Epithelial cell of prostate (primary cell): Measurements from ENCODE around the gene XRN1.
A peak's percentile ranks its signal among the peaks of the same experiment; 100 is the strongest.
"Not testable (repeated sequence)": the region's sequence is repeated elsewhere in the genome, so short reads cannot be mapped to it uniquely, and the experiment has no call there.

Experiments used
- DNase-seq: peaks from one replicate; pipeline ENCODE4 v3.0.0-alpha.2; 2011; ENCODE audit warnings: low read depth, low spot score
- H3K27ac ChIP-seq: fragments of 450-650 bp; 2 replicates; pipeline ENCODE4 v1.5.1; 2017; ENCODE audit warnings: mild to moderate bottlenecking

XRN1 gene, protein sequence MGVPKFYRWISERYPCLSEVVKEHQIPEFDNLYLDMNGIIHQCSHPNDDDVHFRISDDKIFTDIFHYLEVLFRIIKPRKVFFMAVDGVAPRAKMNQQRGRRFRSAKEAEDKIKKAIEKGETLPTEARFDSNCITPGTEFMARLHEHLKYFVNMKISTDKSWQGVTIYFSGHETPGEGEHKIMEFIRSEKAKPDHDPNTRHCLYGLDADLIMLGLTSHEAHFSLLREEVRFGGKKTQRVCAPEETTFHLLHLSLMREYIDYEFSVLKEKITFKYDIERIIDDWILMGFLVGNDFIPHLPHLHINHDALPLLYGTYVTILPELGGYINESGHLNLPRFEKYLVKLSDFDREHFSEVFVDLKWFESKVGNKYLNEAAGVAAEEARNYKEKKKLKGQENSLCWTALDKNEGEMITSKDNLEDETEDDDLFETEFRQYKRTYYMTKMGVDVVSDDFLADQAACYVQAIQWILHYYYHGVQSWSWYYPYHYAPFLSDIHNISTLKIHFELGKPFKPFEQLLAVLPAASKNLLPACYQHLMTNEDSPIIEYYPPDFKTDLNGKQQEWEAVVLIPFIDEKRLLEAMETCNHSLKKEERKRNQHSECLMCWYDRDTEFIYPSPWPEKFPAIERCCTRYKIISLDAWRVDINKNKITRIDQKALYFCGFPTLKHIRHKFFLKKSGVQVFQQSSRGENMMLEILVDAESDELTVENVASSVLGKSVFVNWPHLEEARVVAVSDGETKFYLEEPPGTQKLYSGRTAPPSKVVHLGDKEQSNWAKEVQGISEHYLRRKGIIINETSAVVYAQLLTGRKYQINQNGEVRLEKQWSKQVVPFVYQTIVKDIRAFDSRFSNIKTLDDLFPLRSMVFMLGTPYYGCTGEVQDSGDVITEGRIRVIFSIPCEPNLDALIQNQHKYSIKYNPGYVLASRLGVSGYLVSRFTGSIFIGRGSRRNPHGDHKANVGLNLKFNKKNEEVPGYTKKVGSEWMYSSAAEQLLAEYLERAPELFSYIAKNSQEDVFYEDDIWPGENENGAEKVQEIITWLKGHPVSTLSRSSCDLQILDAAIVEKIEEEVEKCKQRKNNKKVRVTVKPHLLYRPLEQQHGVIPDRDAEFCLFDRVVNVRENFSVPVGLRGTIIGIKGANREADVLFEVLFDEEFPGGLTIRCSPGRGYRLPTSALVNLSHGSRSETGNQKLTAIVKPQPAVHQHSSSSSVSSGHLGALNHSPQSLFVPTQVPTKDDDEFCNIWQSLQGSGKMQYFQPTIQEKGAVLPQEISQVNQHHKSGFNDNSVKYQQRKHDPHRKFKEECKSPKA (N-terminal part only)

DNA sequence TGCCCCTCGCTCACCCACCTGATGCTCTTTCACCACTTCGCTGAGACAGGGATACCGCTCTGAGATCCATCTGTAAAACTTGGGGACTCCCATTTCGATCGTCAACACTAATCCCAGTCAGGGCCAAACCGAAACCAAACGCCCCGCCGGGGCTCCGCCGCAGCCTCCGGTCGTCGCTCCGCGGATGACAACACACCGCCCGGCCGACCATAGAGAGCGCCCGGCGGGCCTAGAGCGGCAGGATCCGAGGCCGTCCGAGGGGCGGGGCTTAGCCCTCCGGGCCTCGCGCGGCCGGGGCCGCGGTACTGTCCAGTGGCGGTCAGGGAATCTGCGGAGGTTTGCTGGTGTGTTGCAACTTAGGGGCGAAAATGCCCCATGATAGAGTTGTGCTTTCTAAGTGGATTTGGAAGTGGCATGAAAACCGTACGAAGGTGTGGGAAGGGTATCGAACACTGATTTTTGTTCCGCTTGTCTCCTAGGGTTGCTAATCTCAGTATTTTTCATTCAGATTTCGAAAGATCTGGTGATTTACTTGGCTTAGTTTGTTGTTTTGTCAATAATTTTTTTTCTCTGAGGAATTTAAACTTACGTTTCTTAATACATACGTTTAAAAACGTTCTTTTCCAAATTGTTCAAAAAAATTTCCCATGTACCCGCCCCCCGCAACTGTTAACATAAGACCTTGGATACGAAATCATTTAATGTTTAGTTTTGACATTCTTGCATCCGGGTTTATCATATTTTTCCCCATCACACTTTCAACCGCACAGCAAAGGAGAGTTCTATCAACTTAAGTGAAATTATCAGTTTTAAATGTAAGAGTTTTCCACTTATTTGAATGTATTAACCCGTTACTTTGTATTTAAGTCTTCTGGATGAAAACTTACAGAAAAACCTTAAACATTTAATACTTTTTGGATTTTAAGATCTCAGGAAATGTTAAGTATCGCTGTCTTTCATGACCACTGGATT is at the start of gene XRN1:
Gene XRN1, minus strand, starts transcription at position 186 of the 972 bp plus-strand sequence. Its CDS starts 93 bp downstream, at position 93.
- peak; percentile 59 for DNase-seq
- peak within 1 kb of the TSS; percentile 73 for H3K27ac ChIP-seq

DNA sequence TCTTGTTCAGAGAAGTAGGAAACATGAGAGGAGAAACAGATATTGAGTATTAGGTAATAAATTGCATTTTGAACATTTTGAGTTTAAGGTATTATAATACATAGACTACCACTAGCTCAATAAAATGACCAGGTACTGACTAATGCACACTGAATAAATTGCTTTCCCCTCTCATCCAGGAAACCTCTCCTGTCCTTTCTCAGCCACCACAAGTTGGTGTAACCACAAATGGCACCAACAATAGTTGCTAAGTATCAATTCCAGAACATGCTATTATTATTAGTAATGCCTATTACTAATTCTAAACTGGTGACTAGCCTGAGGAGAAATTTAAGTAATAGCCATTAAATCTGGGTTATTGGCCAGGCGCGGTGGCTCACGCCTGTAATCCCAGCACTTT is 47.3 kb upstream of the XRN1 start:
- H3K27ac ChIP-seq, result no peak overlapping the region
- peak; percentile 5 for DNase-seq

DNA sequence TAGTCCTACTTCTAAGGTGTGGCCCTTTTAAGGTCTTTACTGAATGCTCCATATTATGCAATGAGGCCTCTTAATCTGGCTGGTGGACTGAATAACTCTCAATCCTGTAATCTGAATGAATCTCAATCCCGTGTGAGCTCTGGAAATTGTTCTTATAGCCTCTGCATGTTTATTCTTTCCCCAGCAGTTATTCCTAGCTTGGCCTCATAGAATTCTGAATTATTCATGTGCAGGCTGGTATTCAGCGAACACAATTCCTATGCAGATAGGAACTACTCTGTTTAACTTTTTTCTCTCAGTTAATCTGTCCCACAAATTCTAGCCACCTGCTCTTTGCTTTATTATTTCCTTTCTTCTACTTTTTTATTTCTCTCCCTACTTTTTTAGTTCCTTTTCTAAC is 44.3 kb upstream of the XRN1 start:
- H3K27ac ChIP-seq, result no peak overlapping the region
- no peak for DNase-seq

DNA sequence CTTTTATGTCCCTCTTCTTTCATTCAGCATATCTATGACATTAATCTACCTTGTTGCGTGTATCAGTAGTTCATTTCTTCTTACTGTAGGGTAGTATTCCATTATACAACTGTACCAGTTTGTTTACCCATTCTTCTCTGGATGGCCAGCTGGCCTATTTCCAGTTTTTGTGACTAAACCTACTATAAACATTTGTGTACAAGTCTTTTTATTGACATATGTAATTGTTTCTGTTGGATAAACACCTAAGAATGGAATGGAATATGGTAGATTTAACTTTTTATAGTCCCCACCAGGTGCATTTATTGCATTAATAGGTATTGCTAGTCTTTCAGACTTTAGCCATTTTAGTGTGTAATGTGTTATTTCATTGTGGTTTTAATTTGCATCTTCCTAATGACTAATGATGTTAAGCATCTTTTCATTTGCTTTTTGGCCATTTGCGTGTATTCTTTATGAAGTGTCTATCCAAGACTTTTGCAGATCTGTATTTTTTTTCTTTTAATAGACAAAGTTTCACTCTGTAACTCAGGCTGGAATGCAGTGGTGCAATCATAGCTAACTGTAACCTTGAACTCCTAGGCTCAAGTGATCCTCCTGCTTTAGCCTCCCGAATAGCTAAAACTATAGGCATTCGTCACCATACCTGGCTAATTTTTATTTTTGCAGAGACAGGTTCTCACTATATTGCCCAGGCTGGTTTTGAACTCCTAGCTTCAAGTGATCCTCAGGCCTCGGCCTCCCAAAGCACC is 41.9 kb upstream of the XRN1 start:
- no peak overlapping the region for H3K27ac ChIP-seq
- peak; percentile 5 for DNase-seq

DNA sequence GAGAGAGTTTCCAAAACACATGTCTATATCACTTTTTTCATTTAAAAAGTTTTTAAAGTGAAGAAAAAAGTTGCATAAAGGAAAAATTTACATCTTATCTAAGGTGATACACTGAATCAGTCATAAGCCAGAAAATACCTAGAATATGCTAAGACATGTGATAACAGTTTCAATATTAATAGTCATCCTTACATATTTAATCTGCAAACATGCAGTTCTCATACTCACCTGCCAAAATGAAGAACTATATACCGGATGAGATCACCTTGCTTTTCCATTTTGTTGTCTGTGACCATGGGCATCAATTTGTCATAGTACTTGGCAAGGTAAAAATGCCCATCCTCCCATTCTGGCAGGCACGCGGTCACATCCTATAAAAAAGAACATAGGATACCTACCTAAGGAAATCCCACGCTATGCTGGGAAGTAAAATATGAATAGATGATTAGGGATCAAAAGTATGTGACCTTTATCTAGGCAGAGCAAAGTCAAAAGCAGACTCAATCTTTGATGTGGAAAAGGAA is 37.1 kb upstream of the XRN1 start:
- DNase-seq, result no peak
- no peak overlapping the region for H3K27ac ChIP-seq

DNA sequence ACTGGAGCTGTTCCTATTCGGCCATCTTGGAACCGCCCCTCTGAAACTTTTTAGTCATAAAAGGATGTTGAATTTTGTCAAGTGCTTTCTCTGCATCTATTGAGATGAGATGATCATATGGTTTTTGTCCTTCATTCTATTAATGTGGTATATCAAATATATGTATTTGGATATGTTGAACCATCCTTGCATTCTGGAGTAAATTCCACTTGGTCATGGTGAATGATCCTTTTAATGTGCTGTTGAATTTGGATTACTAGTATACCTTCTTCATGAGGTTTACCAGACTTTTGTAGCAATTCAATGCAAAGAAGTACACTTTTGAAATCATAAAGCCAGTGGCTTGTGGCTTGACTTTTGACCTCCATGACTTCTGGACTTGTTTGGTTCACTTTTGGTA is 33.4 kb upstream of the XRN1 start:
- DNase-seq, result no peak

DNA sequence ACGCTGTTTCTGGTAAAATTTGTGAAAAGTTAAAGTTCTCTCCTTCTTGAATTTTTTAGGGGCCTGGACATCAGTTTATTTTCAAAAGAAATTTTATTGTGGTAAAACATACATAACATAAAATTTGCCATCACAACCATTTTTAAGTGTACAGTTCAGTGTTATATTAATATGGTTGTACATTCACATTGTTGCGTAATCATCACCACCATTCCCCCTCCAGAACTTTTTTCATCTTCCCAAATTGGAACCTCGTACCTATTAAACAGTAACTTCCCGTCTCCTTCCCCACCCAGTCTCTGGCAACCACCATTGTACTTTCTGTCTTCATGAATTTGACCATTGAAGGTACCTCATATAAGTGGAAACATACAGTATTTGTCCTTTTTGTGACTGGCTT is 23.0 kb upstream of the XRN1 start:
- no peak for DNase-seq
- H3K27ac ChIP-seq, result no peak overlapping the region

More for the DNA sequence above, 33.4 kb upstream of the XRN1 start:
- H3K27ac ChIP-seq, result no peak overlapping the region

DNA sequence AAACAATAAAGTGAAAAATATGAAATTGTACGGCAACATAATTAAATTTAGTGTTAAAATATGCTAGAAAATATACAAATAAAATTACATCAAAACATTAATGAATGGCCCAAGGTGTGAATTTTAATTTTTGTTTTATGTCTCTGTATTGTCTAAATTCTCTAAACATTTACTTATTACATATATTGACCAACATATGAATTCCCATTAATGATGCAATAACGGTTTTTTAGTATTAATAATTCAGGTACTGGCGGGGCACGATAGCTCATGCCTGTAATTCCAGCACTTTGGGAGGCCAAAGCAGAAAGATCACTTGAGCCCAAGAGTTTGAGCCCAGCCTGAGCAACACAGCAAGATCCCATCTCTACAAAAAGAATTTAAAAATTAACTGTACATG is 20.6 kb upstream of the XRN1 start:
- DNase-seq, result no peak
- no peak overlapping the region for H3K27ac ChIP-seq

DNA sequence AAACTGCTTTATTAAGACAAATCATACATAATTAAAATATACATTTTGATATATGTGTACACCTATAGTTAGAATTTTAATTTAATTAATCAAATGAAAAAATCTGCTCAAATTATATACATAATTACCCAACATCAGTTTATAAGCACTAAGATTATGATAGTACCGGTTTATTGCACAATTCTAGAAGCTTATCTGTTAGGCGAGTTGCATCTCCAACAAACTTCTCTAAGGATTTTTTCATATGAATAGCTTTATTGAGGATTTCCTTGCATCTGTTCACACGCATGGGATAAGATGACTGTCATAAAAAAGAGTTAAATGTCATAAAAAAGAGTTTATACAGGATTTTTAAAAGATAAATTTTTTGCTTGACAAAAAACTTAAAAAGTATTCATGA is 19.9 kb upstream of the XRN1 start:
- no peak overlapping the region for H3K27ac ChIP-seq
- no peak for DNase-seq

DNA sequence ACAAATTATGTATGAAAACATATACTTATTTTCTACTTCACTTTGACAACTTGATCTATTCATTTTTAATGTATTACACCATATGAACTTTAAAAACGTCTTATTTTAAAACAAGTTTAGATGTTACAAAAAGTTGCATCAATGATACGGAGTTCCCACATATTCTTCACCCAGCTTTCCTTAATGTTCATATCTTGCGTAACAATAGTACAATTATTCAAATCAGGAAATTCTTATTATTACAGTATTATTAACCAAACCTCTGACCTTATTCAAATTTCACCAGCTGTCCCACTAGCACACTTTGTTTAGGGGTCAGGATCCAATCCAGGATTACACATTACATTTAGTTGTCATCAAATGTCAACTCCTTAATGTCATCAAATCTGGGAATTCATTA is 12.9 kb upstream of the XRN1 start:
- no peak for DNase-seq
- H3K27ac ChIP-seq, result no peak overlapping the region

DNA sequence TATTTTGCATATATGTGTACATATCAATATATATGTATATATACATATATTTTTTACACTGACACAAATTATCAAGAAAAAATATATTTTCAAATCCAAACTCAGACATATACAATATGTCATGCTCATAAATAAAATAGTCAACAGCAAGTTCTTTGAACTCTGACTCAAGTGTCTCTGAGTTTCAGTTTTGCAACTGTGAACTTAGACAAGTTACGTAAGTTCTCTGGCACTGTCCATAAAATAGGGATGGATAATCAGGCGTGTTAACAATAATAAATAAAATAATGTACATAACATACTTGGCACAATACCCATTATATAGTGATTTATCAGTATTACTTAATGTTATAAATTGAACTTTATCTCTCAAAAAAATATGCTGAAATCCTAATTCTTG is 12.1 kb upstream of the XRN1 start:
- no peak overlapping the region for H3K27ac ChIP-seq
- DNase-seq, result no peak

DNA sequence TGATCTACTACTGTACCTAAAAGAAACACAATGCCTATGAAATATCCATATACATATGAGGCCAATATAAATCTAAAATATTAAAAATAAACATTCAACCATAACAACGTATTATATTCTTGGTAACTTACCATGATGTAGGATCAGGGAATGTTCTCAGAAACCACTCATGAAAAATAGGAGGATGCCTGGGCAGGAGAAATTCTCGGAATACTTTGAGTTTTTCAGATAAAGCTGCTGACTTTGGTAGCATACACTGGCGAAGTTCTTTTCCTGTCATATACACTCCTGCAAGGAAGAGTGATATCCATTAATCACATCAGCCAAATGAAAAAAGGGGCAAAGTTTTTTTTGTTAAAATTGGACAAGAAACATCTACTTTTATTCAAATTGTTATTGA is 11.3 kb upstream of the XRN1 start:
- H3K27ac ChIP-seq, result no peak overlapping the region
- no peak for DNase-seq

DNA sequence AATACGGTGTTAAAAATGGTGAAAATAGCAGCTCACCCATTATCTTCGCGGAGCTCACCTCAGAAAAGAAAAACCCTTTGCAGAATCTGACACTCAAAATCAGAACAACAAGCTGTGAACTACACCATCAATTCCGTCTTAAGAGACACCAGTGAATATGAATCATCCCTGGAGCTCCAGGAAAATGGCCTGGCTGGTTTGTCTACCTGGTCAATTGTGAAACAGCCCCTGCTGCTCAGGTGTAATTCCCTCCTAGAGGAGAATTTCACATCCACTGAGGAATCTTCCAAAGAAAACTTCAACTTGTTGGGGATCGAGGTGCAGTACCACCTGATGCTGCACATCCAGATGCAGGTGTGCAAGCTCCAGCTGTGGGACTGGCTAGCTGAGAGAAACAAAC is 3.0 kb upstream of the XRN1 start:
- no peak for DNase-seq
- H3K27ac ChIP-seq, result no peak overlapping the region

DNA sequence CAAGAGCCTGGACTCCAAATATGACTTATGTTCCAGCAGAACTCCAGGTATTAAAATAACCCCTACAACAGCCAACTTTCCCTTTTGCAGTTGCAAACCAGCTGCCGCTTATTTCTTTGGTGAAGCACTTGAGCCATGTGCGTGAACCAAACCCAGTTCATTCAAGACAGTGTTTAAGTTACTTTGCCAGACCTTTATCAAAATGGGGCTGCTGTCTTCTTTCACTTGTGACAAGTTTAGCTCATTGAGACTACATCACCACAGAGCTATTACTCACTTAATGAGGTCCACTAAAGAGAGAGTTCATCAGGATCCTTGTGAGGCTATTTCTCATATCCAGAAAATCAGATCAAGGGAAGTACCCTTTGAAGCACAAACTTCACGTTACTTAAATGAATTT is 2.4 kb upstream of the XRN1 start:
- no peak for DNase-seq
- no peak overlapping the region for H3K27ac ChIP-seq

DNA sequence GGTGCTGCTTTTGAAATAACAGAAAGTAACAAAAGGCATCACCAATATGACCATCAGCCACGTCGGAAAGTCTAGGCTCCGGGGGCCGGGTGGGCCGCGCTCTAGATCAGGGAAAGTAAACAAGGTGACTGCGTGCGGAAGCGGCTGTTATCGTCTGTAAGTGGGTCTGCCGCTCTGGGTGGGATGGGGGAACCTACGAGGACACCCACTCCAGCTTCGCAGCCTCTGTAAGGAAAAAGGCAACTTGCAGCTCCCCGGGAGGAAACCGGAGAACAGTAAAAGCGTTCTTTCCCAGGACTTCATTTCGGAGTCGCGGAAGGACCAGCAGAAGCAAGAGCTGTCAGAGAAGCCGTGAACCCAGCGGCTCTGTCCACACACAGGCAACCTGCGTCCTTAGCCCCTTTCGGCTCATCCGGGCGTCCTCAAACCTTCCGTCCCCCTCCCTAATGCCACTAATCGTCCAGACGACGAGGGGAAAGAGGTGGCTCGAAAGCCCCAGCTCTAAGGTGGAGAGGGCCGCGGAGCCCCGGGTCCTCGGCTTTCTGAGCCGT is 461 bp downstream of the XRN1 start:
- DNase-seq, result no peak
- peak overlapping the region; percentile 73 for H3K27ac ChIP-seq

DNA sequence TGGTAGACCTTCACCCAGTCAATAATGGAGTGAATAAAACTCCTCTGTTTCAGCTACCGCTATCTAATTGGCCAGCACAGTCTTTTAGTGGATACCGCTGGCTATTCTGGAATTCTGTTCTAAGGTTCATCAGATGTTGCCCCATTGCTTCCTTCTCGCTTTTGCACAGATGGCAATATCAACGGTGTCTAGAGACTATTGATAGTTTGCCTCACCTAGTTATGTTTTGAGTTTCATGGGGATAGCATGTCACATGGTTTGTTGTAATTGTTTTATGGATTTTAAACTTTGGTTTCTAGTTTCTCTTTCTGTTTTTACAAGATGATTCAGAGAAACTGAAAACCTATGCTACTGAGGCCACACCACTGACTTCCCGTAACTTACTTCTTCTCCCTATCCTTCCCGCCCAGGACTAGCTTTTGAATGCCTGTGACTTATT is 2.0 kb downstream of the XRN1 start:
- H3K27ac ChIP-seq, result no peak overlapping the region
- DNase-seq, result no peak

DNA sequence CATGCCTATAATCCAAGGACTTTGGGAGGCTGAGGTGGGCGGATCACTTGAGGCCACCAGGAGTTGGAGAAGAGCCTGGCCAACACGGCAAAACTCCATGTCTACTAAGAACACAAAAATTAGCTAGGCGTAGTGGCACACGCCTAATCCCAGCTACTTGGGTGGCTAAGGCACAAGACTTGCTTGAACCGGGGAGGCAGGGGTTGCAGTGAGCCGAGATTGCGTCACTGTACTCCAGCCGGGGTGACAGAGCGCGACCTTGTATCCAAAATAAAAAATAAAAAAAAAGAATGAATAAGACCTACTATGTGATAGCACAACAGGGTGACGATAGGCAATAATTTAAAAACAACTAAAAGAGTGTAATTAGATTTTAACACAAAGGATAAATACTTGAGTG is 3.5 kb downstream of the XRN1 start:
- DNase-seq, result no peak
- H3K27ac ChIP-seq, result no peak overlapping the region

DNA sequence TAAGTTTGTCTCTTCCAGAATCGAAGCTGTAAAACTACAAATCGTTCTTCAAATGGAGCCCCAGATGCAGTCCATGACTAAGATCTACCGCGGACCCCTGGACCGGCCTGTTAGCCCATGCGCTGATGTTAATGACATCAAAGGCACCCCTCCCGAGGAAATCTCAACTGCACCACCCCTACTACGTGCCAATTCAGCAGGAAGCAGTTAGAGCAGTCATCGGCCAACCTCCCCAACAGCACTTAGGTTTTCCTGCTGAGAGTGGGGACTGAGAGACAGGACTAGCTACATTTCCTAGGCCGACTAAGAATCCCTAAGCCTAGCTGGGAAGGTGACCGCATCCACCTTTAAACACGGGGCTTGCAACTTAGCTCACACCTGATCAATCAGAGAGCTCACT is 4.8 kb downstream of the XRN1 start:
- DNase-seq, H3K27ac ChIP-seq: not testable (repeated sequence)
